Body of pancreas (tissue), 4 donors: ENCODE data around the gene ANKLE2. TPM values are rescaled to one million over a fixed set of nuclear protein-coding genes. Genes with fewer than 3 reads are reported as not detected.
A peak's percentile ranks its signal among the peaks of the same experiment; 100 is the strongest.
"Not testable (repeated sequence)": the region's sequence is repeated elsewhere in the genome, so short reads cannot be mapped to it uniquely, and the experiment has no call there.

ENCODE experiments used
- ATAC-seq: fragments of 150-250 bp; one replicate; pipeline ENCODE4 v1.9.1; 2016
- DNase-seq, 4 donors: peaks; one replicate each; pipeline ENCODE4 v3.0.0-alpha.2; 2019
- H3K27ac ChIP-seq, 4 donors: fragments of 200-600 bp; sonication (generic); 1 replicate in 3 of 4; 2 replicates in 1 of 4; pipeline versions ENCODE4 v1.5.1 to v1.6.1; 2016 to 2019; ENCODE audit warnings: mild to moderate bottlenecking in 1 of 4, mixed read lengths in 1 of 4, moderate library complexity in 1 of 4
- H3K27me3 ChIP-seq, 2 donors: fragments of 200-600 bp; sonication (generic); one replicate each; pipeline ENCODE4 v1.6.0; 2016; ENCODE audit warnings: mild to moderate bottlenecking in 1 of 2
- H3K36me3 ChIP-seq, 2 donors: fragments of 200-600 bp; sonication (generic); replicated peaks in 1 of 2; 2 replicates each; pipeline ENCODE4 v1.5.1; 2016; ENCODE audit warnings: low read depth in 2 of 2; ENCODE audit not compliant: insufficient read depth in 1 of 2
- H3K4me1 ChIP-seq: fragments of 200-600 bp; sonication (generic); one replicate; pipeline ENCODE4 v1.6.0; 2016
- H3K4me3 ChIP-seq, 2 donors: fragments of 200-600 bp; sonication (generic); 1 replicate in 1 of 2; 2 replicates in 1 of 2; pipeline ENCODE4 v1.5.1; 2016 to 2019
- H3K9me3 ChIP-seq, 3 donors: fragments of 200-600 bp; sonication (generic); 1 replicate in 2 of 3; 2 replicates in 1 of 3; pipeline ENCODE4 v1.5.1; 2016
- CTCF ChIP-seq, 7 experiments: fragments of 450-650 bp in 4 of 7; fragments of 200-600 bp in 3 of 7; sonication (generic) in 3 of 7; IDR thresholded peaks; one replicate each; pipeline ENCODE4 v1.5.1; 2016 to 2019; ENCODE audit warnings: antibody characterized with exemption in 7 of 7
- POLR2A ChIP-seq, 3 donors: fragments of 450-650 bp; IDR thresholded peaks; one replicate each; pipeline ENCODE4 v1.6.1; 2016; ENCODE audit warnings: antibody characterized with exemption in 3 of 3, mild to moderate bottlenecking in 2 of 3
- WGBS, 2 donors: methylation state at CpG; one replicate each; pipeline ENCODE4 v1.1.5; 2017; 5-methylcytosine and 5-hydroxymethylcytosine counted together
- intact Hi-C: fragments of 100-400 bp; cut with DNase I; formaldehyde crosslinking; loops from one replicate; pipeline ENCODE4 v1.15.1; 2023
- total RNA-seq, 2 donors: library from RNA; depleted of rRNA; stranded (reverse); fragments of >200 nt; gene quantifications; one replicate each; pipeline ENCODE4 v1.1.0, GENCODE V29; 2016

The ANKLE2 gene
- 10 to 100 TPM; 37.9 to 76.1 TPM for total RNA-seq

- Histone ChIP-seq H3K4me3 (peak within 1 kb of the TSS; percentile 96), H3K9me3 (no peaks in the 10 kb centered on the region), H3K27me3 (no peaks in the 10 kb centered on the region), H3K4me1 (peaks cover 12% of the 10 kb centered on the region), H3K27ac (peak within 1 kb of the TSS; percentile 91 to 96 (median 92)), H3K36me3 (no peaks in the 10 kb centered on the region)
- intact Hi-C loops = no loop called here
- WGBS, 2 donors = 1% methylated on average over 17 to 76 of the region's 97 CpGs
- peak; percentile 44 to 65 (median 54) for DNase-seq
- ATAC-seq = peak; percentile 80
- no peak for TF ChIP-seq POLR2A (IDR thresholded peaks at IDR 0.05)
These were observed at the start of gene ANKLE2 for GRCh38 chr12:132761032-132761920. Gene ANKLE2, minus strand, starts transcription at chr12:132761832. Its CDS starts 34 bp downstream, at chr12:132761798.

- peak in 3 of 4 donors; percentile 31 to 44 (median 33) for DNase-seq
- H3K4me3 ChIP-seq, H3K27ac ChIP-seq, ATAC-seq, H3K27me3 ChIP-seq, H3K4me1 ChIP-seq, intact Hi-C loops, H3K9me3 ChIP-seq: not testable (repeated sequence)
- WGBS, 2 donors = 56 to 94% methylated on average over 8 to 10 of the region's 13 CpGs
- TF ChIP-seq CTCF (IDR thresholded peaks at IDR 0.05) = peak in 5 of 7 experiments; percentile 9 to 27 (median 13)
- peaks cover 4 to 36% of the 10 kb centered on the region in 2 donors for H3K36me3 ChIP-seq
These were observed 47.8 kb upstream of the ANKLE2 start for GRCh38 chr12:132809391-132809790.

GRCh38 chr12:132807295-132808092, 45.9 kb upstream of the ANKLE2 start:
- intact Hi-C loops = no loop called here
- H3K4me1 ChIP-seq = no peaks in the 10 kb centered on the region
- no peak for DNase-seq
- peaks cover 0 to 42% of the 10 kb centered on the region in 2 donors for H3K36me3 ChIP-seq
- TF ChIP-seq POLR2A (IDR thresholded peaks at IDR 0.05) = no peak
- TF ChIP-seq CTCF (IDR thresholded peaks at IDR 0.05) = no peak
- 83 to 88% methylated on average over 13 to 22 of the region's 25 CpGs for WGBS, 2 donors
- H3K27ac ChIP-seq = no peak overlapping the region
- H3K9me3 ChIP-seq = no peaks in the 10 kb centered on the region
- H3K27me3 ChIP-seq = no peaks in the 10 kb centered on the region
- no peak for ATAC-seq
- H3K4me3 ChIP-seq = no peak overlapping the region

GRCh38 chr12:132806857-132807256, 45.2 kb upstream of the ANKLE2 start:
- 90 to 93% methylated on average over 18 of the region's 18 CpGs for WGBS, 2 donors
- no peak for TF ChIP-seq POLR2A (IDR thresholded peaks at IDR 0.05)
- TF ChIP-seq CTCF (IDR thresholded peaks at IDR 0.05) = no peak
- H3K4me3 ChIP-seq = no peak overlapping the region
- intact Hi-C loops = no loop called here
- no peaks in the 10 kb centered on the region for H3K27me3 ChIP-seq
- no peak overlapping the region for H3K27ac ChIP-seq
- DNase-seq (no peak), ATAC-seq (no peak)
- no peaks in the 10 kb centered on the region for H3K9me3 ChIP-seq
- H3K36me3 ChIP-seq = peaks cover 0 to 40% of the 10 kb centered on the region in 2 donors
- no peaks in the 10 kb centered on the region for H3K4me1 ChIP-seq

GRCh38 chr12:132804426-132804861, 42.8 kb upstream of the ANKLE2 start:
- Histone ChIP-seq H3K27me3 (no peaks in the 10 kb centered on the region), H3K9me3 (no peaks in the 10 kb centered on the region), H3K36me3 (peaks cover 0 to 56% of the 10 kb centered on the region in 2 donors), H3K27ac (no peak overlapping the region), H3K4me1 (no peaks in the 10 kb centered on the region), H3K4me3 (no peak overlapping the region)
- TF ChIP-seq POLR2A (IDR thresholded peaks at IDR 0.05) = no peak
- no peak for TF ChIP-seq CTCF (IDR thresholded peaks at IDR 0.05)
- intact Hi-C loops = no loop called here
- DNase-seq (no peak), ATAC-seq (no peak)
- WGBS, 2 donors = 83% methylated on average over 15 to 16 of the region's 16 CpGs
